AG04449 (cell line): Measurements from ENCODE around the gene PPARD.

Experiments used
- CTCF ChIA-PET: fragments of 350-600 bp; formaldehyde crosslinking; extraction: SDS; loops from one replicate; lab custom pipeline; 2021; ENCODE audit warnings: antibody characterized with exemption; lab: Yijun Ruan, JAX
- POLR2A ChIA-PET: fragments of 400-600, 350-600 bp; formaldehyde crosslinking; extraction: SDS; loops from one replicate; lab custom pipeline; 2020; ENCODE audit warnings: antibody characterized with exemption, inconsistent platforms; lab: Yijun Ruan, JAX
- DNase-seq: peaks from one replicate; pipeline ENCODE4 v3.0.0-alpha.2; 2010; ENCODE audit warnings: low read depth, low spot score
- H3K4me3 ChIP-seq: 2 replicates; pipeline ENCODE4 v1.5.1; 2011; ENCODE audit warnings: low read depth, mild to moderate bottlenecking, control low read depth, low read length
- TF ChIP-seq, protein P1 (sequence below): IDR thresholded peaks from one replicate; pipeline ENCODE4 v1.5.1; 2011; ENCODE audit warnings: mild to moderate bottlenecking, moderate library complexity, low read length, control low read depth, inconsistent platforms; ENCODE audit not compliant: insufficient read depth; ENCODE audit errors: missing control alignments

PPARD gene

DNA sequence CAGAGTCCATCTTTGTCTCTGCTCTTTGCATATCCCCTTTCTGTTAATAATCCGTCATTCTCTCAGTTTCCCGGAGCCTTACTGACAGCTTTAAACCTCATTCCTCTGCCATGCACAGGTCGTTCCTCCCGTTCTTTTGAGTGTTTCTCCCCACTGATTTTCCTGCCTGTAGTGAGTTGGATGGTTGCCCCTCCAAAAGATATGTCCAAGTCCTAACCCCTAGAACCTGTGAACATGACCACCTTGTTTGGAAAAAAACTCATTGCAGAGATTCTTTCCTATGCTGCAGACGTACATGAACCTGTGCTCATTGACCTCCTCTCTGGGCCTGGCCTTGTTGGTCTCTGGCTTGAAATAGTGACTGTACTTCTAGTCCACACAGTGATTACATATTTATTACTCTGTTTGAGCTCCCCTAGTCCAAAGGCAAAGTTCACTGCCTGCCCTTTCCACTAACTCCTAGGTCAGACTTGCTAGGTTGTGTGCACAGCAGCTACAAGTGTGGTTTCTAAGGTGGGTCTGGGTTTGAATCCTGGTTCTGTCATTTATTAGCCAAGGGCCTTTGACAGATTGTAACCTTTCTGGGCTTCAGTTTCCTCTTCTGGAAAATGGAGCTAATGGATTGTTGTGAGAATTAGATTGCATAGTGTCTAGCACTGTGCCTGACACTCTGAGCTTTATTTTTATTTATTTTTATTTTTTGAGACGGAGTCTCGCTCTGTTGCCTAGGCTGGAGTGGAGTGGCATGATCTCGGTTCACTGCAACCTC, 29.3 kb downstream of the PPARD start:
- no peak overlapping the region for H3K4me3 ChIP-seq
- DNase-seq: no peak
- ChIA-PET CTCF (interaction anchor here (0.8 to 2.5 kb wide), 7 partner anchors 11 to 78 kb away, joined by 3 to 10 read pairs (median 3); no protein-coding TSS in a partner anchor), POLR2A (interaction anchor here (0.9 to 1.3 kb wide), 2 partner anchors 9 to 53 kb away, joined by 3 read pairs; no protein-coding TSS in a partner anchor)
- TF ChIP-seq, protein P1, sequence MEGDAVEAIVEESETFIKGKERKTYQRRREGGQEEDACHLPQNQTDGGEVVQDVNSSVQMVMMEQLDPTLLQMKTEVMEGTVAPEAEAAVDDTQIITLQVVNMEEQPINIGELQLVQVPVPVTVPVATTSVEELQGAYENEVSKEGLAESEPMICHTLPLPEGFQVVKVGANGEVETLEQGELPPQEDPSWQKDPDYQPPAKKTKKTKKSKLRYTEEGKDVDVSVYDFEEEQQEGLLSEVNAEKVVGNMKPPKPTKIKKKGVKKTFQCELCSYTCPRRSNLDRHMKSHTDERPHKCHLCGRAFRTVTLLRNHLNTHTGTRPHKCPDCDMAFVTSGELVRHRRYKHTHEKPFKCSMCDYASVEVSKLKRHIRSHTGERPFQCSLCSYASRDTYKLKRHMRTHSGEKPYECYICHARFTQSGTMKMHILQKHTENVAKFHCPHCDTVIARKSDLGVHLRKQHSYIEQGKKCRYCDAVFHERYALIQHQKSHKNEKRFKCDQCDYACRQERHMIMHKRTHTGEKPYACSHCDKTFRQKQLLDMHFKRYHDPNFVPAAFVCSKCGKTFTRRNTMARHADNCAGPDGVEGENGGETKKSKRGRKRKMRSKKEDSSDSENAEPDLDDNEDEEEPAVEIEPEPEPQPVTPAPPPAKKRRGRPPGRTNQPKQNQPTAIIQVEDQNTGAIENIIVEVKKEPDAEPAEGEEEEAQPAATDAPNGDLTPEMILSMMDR: no peak

DNA sequence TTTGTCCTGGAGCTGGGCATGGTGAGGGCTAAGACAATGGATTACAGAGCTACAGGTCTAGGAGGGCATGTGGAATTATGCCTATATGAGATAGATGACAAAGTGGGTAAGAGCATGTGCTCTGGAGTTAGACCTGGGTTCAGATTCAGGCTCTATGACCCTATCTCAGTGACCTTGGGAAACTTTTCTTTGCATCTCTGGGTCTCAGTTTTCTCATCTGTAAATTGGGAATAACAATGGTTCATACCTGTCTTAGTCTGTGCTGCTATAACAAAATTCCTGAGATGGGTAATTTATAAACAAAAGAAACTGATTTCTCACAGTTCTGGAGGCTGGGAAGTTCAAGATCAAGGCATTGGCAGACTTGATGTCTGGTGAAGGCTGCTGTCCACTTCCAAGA, 30.3 kb downstream of the PPARD start:
- TF ChIP-seq, protein P1: no peak
- no peak for DNase-seq
- POLR2A ChIA-PET: interaction anchor here (1.3 kb wide), 1 partner anchor 10 kb away, joined by 3 read pairs; no protein-coding TSS in a partner anchor
- CTCF ChIA-PET: interaction anchor here (0.8 to 2.5 kb wide), 5 partner anchors 12 to 77 kb away, joined by 3 to 10 read pairs (median 3); no protein-coding TSS in a partner anchor
- H3K4me3 ChIP-seq: no peak overlapping the region

DNA sequence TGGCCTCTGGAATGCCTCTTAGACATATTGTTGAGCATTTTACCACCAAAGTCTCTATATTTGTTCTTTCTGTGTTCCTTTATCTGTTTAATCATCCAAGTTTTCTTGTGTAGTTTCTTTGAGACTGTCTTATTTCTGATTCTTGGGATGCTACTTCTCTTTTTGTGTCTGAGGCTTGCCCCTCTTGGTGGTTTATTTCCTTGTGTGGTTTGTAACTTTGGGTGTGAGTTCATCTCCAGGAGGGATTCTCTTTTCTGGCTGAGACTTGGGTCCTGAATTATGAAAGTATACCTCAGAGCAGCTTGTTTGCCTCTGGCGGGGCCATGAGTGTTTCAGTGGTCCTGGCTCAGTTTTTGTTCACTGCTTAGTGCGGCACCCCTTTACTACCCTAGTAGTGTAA, 33.9 kb downstream of the PPARD start:
- TF ChIP-seq, protein P1: no peak
- POLR2A ChIA-PET: no interaction called here
- CTCF ChIA-PET: interaction anchor here (1.1 to 2.3 kb wide), 2 partner anchors 13 to 73 kb away, joined by 3 to 6 read pairs; no protein-coding TSS in a partner anchor
- no peak for DNase-seq
- no peak overlapping the region for H3K4me3 ChIP-seq

DNA sequence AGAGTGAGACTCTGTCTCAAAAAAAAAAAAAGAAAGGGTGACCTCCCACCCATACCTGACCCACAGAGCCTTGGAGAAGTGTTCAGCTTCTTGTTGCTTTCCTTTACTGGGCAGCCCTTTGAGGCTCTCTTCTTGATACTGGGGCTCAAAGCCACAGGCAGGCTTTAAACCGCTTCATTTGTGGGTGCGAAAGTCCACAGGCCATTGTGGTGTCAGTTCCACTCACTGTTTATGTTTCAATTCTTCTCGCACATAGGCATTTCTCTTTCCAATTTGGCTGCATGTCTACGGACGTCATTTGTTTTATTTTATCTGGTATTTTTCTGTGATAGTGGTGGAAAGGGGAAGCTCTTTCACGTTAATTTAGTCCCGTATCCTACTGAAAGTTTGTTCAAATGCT, 34.6 kb downstream of the PPARD start:
- DNase-seq: no peak
- TF ChIP-seq, protein P1: no peak
- POLR2A ChIA-PET: no interaction called here
- CTCF ChIA-PET: interaction anchor here (1.1 to 2.3 kb wide), 3 partner anchors 13 to 72 kb away, joined by 3 to 6 read pairs (median 3); no protein-coding TSS in a partner anchor
- H3K4me3 ChIP-seq: no peak overlapping the region

DNA sequence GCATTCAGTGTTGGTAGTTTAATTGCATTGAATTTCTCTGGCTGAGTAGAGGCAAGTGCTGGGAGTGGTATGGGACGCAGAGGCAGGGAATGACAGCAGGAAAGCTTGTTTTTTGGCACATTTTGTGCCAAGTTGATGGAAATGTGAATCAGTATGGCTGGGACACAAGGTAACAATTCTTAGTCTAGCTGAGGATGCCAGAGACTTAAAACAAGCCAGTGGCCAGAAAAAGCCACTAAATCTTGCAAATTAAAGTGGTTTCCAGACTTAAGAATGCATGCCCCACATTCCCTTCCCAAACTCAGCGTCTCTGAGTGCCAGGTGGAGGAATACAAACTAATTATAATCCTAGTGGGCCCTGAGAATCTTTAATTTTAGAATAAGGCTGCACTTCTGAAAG, 35.9 kb downstream of the PPARD start:
- TF ChIP-seq, protein P1: no peak
- POLR2A ChIA-PET: no interaction called here
- no peak overlapping the region for H3K4me3 ChIP-seq
- no peak for DNase-seq
- CTCF ChIA-PET: interaction anchor here (1.6 to 2.0 kb wide), 2 partner anchors 69 to 71 kb away, joined by 4 to 10 read pairs; no protein-coding TSS in a partner anchor

DNA sequence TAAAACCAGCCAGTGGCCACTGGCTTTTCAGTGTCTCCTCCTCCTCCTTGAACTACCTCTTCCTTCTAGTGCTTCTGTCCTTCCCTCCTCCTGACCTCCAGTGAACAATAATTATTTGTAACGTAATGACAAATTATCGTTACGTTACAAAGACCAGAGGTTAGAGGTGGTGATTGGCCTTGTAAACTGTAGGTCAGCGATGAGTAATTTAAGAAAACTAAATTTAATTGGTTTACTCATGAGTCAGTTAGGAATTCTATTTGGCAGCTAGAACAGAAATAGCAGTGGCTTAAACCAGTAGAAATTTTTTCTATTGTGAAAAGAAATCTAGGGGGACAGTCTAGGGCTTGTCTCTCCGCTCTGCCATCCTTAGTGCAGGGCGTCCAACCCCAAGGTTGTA, 38.8 kb downstream of the PPARD start:
- ChIA-PET CTCF (no interaction called here), POLR2A (no interaction called here)
- no peak overlapping the region for H3K4me3 ChIP-seq
- TF ChIP-seq, protein P1: no peak
- DNase-seq: no peak
